ENCODE measurements around the gene IL19.

Gene IL19

GRCh38 chr1:206885341-206886060, 114.9 kb downstream of the IL19 start:
- H3K4me3 ChIP-seq (ENCODE audit: low read depth, low read length), result no peak overlapping the region

GRCh38 chr1:206886831-206887230, 116.3 kb downstream of the IL19 start:
- H3K4me3 ChIP-seq (ENCODE audit: low read depth, low read length), result no peak overlapping the region

- no peak overlapping the region for H3K4me3 ChIP-seq (ENCODE audit: low read depth, low read length)
Measured at GRCh38 chr1:206887701-206888100, 117.1 kb downstream of the IL19 start.

- no peak overlapping the region for H3K4me3 ChIP-seq (ENCODE audit: low read depth, low read length)
Measured at GRCh38 chr1:206890125-206891060, 119.8 kb downstream of the IL19 start.

GRCh38 chr1:206891412-206891811, 120.8 kb downstream of the IL19 start:
- no peak overlapping the region for H3K4me3 ChIP-seq (ENCODE audit: low read depth, low read length)
